Measurements from ENCODE around the gene ZNF532.

DNA sequence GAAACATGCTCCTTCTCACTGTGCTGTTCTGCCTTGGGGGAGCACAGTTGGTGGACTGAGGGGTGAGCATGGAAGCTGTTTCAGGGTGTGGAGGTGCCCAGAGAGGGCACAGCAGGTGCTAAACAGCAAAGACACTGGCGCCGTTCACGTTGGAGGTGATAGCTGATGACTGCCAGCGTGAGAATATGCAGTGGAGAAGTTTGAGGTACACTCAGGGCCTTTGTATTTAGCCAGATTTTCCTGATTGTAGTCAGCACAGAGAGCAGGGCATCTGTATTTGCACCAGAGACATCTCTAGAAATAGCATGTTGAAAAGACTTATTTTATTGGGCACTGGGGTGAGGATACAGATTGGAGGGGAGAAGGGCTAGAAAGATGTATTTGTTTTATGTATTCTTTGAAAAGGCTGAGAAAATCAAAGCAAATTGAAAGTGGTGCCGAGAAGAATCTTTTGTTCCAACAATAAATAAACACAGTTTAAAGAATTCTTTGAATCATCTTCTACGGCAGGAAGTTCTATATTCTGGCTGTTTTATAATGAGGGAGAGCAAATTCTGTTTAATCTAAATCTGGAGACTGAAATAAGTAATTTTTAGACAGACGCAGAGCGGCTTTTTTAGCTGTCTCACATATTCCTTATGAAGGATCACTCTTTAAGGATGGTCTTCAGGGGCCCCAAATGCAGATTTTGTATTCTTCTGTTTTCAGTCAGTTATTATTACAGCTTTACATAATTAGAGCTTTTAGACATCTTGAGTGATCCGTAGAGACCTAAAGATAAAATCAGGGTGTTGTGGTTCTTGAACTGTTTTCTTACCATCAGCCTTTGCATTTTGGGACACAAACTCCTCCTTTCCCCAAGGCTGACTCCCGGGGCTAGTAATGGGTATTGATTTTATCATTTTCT lies 7.1 kb downstream of the ZNF532 start:
- TF ChIP-seq TBL1XR1 (IDR thresholded peaks at IDR 0.05; ENCODE audit: borderline replicate concordance, low read length, partially characterized antibody) (no peak), SUZ12 (IDR thresholded peaks at IDR 0.05; ENCODE audit: low read depth, low read length) (no peak), YY1 (IDR thresholded peaks at IDR 0.05; ENCODE audit: insufficient read depth, insufficient replicate concordance, low read depth, low read length) (no peak), RARA (CRISPR knock-in tag; IDR thresholded peaks at IDR 0.05) (no peak), HES4 (CRISPR knock-in tag; IDR thresholded peaks at IDR 0.05; ENCODE audit: borderline replicate concordance) (no peak), BHLHE40 (IDR thresholded peaks at IDR 0.05; ENCODE audit: low read length) (no peak), POLR2A (IDR thresholded peaks at IDR 0.05; ENCODE audit: insufficient read depth in 1 of 2, low read depth in 2 of 2, low read length in 2 of 2) (no peak), ZNF446 (CRISPR knock-in tag; IDR thresholded peaks at IDR 0.05) (no peak), ZNF333 (CRISPR knock-in tag; IDR thresholded peaks at IDR 0.05; ENCODE audit: borderline replicate concordance) (no peak), RFX5 (IDR thresholded peaks at IDR 0.05; ENCODE audit: low read depth, low read length) (no peak)
- TF ChIP-seq, protein P1, sequence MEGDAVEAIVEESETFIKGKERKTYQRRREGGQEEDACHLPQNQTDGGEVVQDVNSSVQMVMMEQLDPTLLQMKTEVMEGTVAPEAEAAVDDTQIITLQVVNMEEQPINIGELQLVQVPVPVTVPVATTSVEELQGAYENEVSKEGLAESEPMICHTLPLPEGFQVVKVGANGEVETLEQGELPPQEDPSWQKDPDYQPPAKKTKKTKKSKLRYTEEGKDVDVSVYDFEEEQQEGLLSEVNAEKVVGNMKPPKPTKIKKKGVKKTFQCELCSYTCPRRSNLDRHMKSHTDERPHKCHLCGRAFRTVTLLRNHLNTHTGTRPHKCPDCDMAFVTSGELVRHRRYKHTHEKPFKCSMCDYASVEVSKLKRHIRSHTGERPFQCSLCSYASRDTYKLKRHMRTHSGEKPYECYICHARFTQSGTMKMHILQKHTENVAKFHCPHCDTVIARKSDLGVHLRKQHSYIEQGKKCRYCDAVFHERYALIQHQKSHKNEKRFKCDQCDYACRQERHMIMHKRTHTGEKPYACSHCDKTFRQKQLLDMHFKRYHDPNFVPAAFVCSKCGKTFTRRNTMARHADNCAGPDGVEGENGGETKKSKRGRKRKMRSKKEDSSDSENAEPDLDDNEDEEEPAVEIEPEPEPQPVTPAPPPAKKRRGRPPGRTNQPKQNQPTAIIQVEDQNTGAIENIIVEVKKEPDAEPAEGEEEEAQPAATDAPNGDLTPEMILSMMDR (CRISPR knock-in tag; IDR thresholded peaks at IDR 0.05), result no peak
